ENCODE results near the gene PHYHD1.

Gene PHYHD1

DNA sequence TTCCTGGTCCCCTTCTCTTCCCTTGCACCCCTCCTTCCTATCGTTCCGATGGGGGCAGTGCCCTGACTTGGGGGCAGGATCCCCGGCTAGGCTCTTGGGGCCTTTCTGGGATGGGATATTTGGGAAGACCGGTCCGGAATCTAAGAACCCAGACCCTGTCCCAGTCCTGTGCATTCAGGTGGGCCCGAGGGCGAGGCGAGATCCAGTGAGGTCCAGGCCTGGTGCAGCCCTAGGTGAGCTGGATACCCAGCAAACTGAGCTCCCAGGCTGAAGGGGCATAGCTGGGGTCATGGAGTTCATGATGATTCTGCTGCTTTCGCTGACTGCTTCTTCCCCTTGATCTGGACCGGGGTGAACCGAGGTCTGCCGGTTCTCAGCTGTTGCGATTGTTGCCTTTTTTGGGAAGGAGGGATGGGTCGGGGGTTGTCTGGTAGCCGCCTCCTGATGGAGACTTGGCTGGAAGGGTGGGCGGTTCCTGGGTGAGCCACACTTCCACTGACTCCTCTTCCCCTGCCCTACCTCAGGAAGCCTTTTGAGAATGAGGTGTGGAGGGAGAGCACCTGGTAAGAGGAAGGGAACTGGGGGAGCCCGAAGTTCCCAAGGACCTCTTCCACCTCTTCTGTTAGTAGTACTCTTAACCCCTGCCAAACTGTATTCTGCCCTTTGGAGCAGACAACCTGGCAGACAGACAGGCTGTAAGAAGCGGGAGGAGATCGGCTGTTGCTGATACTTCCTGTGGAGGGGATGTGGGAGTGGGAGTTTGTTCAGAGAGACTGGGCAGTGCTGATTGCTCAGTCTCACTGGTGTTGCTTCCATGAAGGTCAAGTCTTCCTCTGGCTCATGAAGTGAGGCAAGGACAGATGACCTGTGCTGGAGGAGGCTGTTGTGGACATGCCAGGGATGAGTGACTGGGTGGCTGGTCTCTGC lies 37.8 kb upstream of the PHYHD1 start:
- Histone ChIP-seq H3K27me3 (ENCODE audit: control insufficient read depth, low read length) (no peaks in the 10 kb centered on the region), H3K79me2 (ENCODE audit: control insufficient read depth, low read length) (peaks cover 82% of the 10 kb centered on the region), H3K4me1 (ENCODE audit: control insufficient read depth, low read length) (peaks cover 31% of the 10 kb centered on the region), H3K9me3 (ENCODE audit: control insufficient read depth, insufficient read depth, low read length) (no peaks in the 10 kb centered on the region), H3K4me3 (ENCODE audit: low read length) (peak overlapping the region; percentile 82), H3F3A (ENCODE audit: control insufficient read depth, insufficient read depth) (peaks cover 6% of the 10 kb centered on the region), H3K4me2 (ENCODE audit: low read length) (peak overlapping the region; percentile 82), H3K27ac (ENCODE audit: low read depth, low read length) (peak overlapping the region; percentile 89), H3K36me3 (ENCODE audit: control insufficient read depth, low read length) (peaks cover 27% of the 10 kb centered on the region), H4K20me1 (ENCODE audit: control insufficient read depth, insufficient read depth, low read depth, low read length) (no peaks in the 10 kb centered on the region), H3K9me2 (replicated peaks; ENCODE audit: control insufficient read depth, low read length) (no peaks in the 10 kb centered on the region)
- TF ChIP-seq, protein P1, sequence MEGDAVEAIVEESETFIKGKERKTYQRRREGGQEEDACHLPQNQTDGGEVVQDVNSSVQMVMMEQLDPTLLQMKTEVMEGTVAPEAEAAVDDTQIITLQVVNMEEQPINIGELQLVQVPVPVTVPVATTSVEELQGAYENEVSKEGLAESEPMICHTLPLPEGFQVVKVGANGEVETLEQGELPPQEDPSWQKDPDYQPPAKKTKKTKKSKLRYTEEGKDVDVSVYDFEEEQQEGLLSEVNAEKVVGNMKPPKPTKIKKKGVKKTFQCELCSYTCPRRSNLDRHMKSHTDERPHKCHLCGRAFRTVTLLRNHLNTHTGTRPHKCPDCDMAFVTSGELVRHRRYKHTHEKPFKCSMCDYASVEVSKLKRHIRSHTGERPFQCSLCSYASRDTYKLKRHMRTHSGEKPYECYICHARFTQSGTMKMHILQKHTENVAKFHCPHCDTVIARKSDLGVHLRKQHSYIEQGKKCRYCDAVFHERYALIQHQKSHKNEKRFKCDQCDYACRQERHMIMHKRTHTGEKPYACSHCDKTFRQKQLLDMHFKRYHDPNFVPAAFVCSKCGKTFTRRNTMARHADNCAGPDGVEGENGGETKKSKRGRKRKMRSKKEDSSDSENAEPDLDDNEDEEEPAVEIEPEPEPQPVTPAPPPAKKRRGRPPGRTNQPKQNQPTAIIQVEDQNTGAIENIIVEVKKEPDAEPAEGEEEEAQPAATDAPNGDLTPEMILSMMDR (IDR thresholded peaks at IDR 0.05; ENCODE audit: low read depth, low read length, poor library complexity, severe bottlenecking), result no peak
- no peak for TF ChIP-seq EZH2phosphoT487 (IDR thresholded peaks at IDR 0.05; ENCODE audit: borderline replicate concordance, low read length)

DNA sequence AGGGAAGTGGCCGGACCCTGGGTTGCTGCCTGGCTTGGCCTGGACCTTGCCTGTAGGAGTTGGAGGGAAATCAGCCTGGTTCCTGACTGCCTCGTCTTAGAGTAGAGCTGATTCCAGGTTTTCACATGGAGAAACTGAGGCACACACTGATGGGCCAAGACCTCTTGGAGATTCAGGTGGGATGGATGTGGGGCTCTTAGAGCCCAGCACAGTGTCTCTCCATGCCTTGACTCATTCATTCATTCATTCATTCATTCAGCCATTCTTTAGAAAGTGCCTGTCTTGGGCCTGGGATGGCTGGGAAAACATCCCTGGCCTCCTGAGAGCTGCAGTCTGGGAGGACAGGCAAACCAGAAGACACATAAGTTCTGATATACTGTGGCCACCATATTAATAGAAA lies 36.6 kb upstream of the PHYHD1 start:
- H4K20me1 ChIP-seq (ENCODE audit: control insufficient read depth, insufficient read depth, low read depth, low read length), result no peaks in the 10 kb centered on the region
- H3K27me3 ChIP-seq (ENCODE audit: control insufficient read depth, low read length), result no peaks in the 10 kb centered on the region
- H3K9me2 ChIP-seq (replicated peaks; ENCODE audit: control insufficient read depth, low read length), result no peaks in the 10 kb centered on the region
- peaks cover 30% of the 10 kb centered on the region for H3K4me1 ChIP-seq (ENCODE audit: control insufficient read depth, low read length)
- no peak overlapping the region for H3K4me3 ChIP-seq (ENCODE audit: low read length)
- H3K27ac ChIP-seq (ENCODE audit: low read depth, low read length), result no peak overlapping the region
- no peaks in the 10 kb centered on the region for H3K9me3 ChIP-seq (ENCODE audit: control insufficient read depth, insufficient read depth, low read length)
- H3F3A ChIP-seq (ENCODE audit: control insufficient read depth, insufficient read depth), result peaks cover 6% of the 10 kb centered on the region
- peaks cover 39% of the 10 kb centered on the region for H3K36me3 ChIP-seq (ENCODE audit: control insufficient read depth, low read length)
- TF ChIP-seq, protein P1 (IDR thresholded peaks at IDR 0.05; ENCODE audit: low read depth, low read length, poor library complexity, severe bottlenecking), result no peak
- TF ChIP-seq EZH2phosphoT487 (IDR thresholded peaks at IDR 0.05; ENCODE audit: borderline replicate concordance, low read length), result no peak
- H3K79me2 ChIP-seq (ENCODE audit: control insufficient read depth, low read length), result peaks cover 83% of the 10 kb centered on the region
- H3K4me2 ChIP-seq (ENCODE audit: low read length), result no peak overlapping the region; the same call in 1 of the 2 replicates

DNA sequence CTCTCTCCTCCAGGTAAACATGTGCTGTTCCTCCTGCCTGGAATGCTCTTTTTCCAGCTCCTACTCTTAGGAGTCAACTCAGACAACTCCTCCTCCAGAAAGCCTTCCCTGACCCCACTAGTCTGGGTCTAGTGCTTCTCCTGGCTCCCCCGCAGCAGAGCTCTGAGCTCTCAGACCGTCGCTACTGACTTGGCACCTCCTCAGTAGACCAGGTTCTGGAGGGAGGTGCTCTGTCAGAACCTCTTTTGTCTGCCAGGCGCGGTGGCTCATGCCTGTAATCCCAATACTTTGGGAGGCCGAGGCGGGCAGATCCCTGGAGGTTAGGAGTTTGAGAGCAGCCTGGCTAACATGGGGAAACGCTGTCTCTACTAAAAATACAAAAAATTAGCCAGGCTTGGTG lies 35.4 kb upstream of the PHYHD1 start:
- Histone ChIP-seq H3K4me1 (ENCODE audit: control insufficient read depth, low read length) (peaks cover 18% of the 10 kb centered on the region), H3K36me3 (ENCODE audit: control insufficient read depth, low read length) (peaks cover 41% of the 10 kb centered on the region), H3K4me3 (ENCODE audit: low read length) (no peak overlapping the region), H4K20me1 (ENCODE audit: control insufficient read depth, insufficient read depth, low read depth, low read length) (no peaks in the 10 kb centered on the region), H3F3A (ENCODE audit: control insufficient read depth, insufficient read depth) (peaks cover 6% of the 10 kb centered on the region), H3K4me2 (ENCODE audit: low read length) (no peak overlapping the region), H3K9me2 (replicated peaks; ENCODE audit: control insufficient read depth, low read length) (no peaks in the 10 kb centered on the region), H3K79me2 (ENCODE audit: control insufficient read depth, low read length) (peaks cover 72% of the 10 kb centered on the region), H3K27ac (ENCODE audit: low read depth, low read length) (no peak overlapping the region), H3K27me3 (ENCODE audit: control insufficient read depth, low read length) (no peaks in the 10 kb centered on the region), H3K9me3 (ENCODE audit: control insufficient read depth, insufficient read depth, low read length) (no peaks in the 10 kb centered on the region)
- TF ChIP-seq EZH2phosphoT487 (IDR thresholded peaks at IDR 0.05; ENCODE audit: borderline replicate concordance, low read length), result no peak
- TF ChIP-seq, protein P1 (IDR thresholded peaks at IDR 0.05; ENCODE audit: low read depth, low read length, poor library complexity, severe bottlenecking), result no peak

Data from DOHH2 (cell line).